OCI-LY1 (cell line): ENCODE results near the gene NUP210L.

Source experiments
- EZH2 ChIP-seq: fragments of 200-600 bp; sonication (generic), shearing (Covaris generic); IDR thresholded peaks from 2 replicates; pipeline ENCODE4 v1.8.0; 2017; ENCODE audit warnings: borderline replicate concordance, mixed run types, mild to moderate bottlenecking, antibody characterized with exemption, low read length, moderate library complexity, mixed read lengths
- TF ChIP-seq, protein P1 (sequence below): fragments of 200-600 bp; sonication (generic), shearing (Covaris generic); IDR thresholded peaks from 2 replicates; pipeline ENCODE4 v1.5.1; 2017; ENCODE audit warnings: mild to moderate bottlenecking, antibody characterized with exemption, low read length, moderate library complexity, mixed read lengths

DNA sequence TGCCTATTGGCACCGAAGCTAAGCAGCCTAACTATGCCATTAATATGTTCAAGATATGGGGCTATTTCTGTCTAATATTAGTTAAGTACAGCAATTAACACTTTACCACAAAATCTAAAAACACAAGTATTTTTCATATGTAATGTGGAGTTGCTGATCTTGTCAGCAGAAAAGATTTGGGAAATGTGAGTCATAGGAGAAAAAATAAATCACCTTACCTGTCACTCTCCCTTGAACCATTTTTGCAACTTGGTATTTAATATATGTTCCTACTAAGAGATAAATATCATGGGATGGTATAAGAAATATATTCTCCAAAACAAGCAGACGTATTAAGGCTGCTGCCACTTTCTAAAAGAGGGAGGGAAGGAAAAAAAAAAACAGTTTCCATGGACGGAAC, 17.0 kb downstream of the NUP210L start:
- TF ChIP-seq, protein P1, sequence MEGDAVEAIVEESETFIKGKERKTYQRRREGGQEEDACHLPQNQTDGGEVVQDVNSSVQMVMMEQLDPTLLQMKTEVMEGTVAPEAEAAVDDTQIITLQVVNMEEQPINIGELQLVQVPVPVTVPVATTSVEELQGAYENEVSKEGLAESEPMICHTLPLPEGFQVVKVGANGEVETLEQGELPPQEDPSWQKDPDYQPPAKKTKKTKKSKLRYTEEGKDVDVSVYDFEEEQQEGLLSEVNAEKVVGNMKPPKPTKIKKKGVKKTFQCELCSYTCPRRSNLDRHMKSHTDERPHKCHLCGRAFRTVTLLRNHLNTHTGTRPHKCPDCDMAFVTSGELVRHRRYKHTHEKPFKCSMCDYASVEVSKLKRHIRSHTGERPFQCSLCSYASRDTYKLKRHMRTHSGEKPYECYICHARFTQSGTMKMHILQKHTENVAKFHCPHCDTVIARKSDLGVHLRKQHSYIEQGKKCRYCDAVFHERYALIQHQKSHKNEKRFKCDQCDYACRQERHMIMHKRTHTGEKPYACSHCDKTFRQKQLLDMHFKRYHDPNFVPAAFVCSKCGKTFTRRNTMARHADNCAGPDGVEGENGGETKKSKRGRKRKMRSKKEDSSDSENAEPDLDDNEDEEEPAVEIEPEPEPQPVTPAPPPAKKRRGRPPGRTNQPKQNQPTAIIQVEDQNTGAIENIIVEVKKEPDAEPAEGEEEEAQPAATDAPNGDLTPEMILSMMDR = no peak
- no peak for TF ChIP-seq EZH2
